Uterus (tissue), 4 donors: Measurements from ENCODE around the gene CEBPB. TPM values are rescaled to one million over a fixed set of nuclear protein-coding genes. Genes with fewer than 3 reads are reported as not detected.

Experiments
- DNase-seq, 2 donors: peaks; one replicate each; pipeline ENCODE4 v3.0.0-alpha.2; 2019 to 2020
- H3K27ac ChIP-seq, 2 donors: fragments of 200-600 bp; sonication (generic); 1 replicate in 1 of 2; 2 replicates in 1 of 2; pipeline ENCODE4 v1.5.1; 2016 to 2018
- H3K27me3 ChIP-seq, 2 donors: fragments of 200-600 bp; sonication (generic); one replicate each; pipeline ENCODE4 v1.5.1; 2018 to 2019; ENCODE audit warnings: control low read depth in 1 of 2
- H3K36me3 ChIP-seq, 2 donors: fragments of 200-600 bp; sonication (generic); one replicate each; pipeline ENCODE4 v1.5.1; 2019; ENCODE audit warnings: control low read depth in 1 of 2
- H3K4me1 ChIP-seq, 2 donors: fragments of 200-600 bp; sonication (generic); one replicate each; pipeline ENCODE4 v1.5.1; 2018 to 2019; ENCODE audit warnings: control low read depth in 1 of 2
- H3K4me3 ChIP-seq, 2 donors: fragments of 200-600 bp; sonication (generic); 1 replicate in 1 of 2; 2 replicates in 1 of 2; pipeline ENCODE4 v1.5.1; 2018 to 2019; ENCODE audit warnings: mild to moderate bottlenecking in 1 of 2
- H3K9me3 ChIP-seq, 2 donors: fragments of 200-600 bp; sonication (generic); one replicate each; pipeline ENCODE4 v1.5.1; 2019; ENCODE audit warnings: control low read depth in 1 of 2
- POLR2A ChIP-seq, 2 donors: fragments of 450-650 bp; IDR thresholded peaks; one replicate each; pipeline ENCODE4 v1.6.1; 2016; ENCODE audit warnings: antibody characterized with exemption in 2 of 2, mild to moderate bottlenecking in 1 of 2, moderate library complexity in 1 of 2
- intact Hi-C: fragments of 100-400 bp; cut with DNase I; formaldehyde crosslinking; loops from one replicate; pipeline ENCODE4 v1.15.1; 2023; ENCODE audit warnings: low total_unique reads
- total RNA-seq, 4 donors: library from RNA; depleted of rRNA in 3 of 4; stranded (reverse); fragments of >200 nt in 3 of 4; gene quantifications; one replicate each; pipeline versions ENCODE4 v1.1.0 to v1.2.4, GENCODE V29; 2014 to 2023
- TF ChIP-seq, protein P1 (sequence below), 4 experiments: fragments of 200-600 bp in 2 of 4; fragments of 450-650 bp in 2 of 4; sonication (generic) in 2 of 4; IDR thresholded peaks; one replicate each; pipeline ENCODE4 v1.5.1; 2016 to 2019; ENCODE audit warnings: antibody characterized with exemption in 4 of 4, mild to moderate bottlenecking in 2 of 4, moderate library complexity in 1 of 4
- donor health status: DM: yes; HTN: yes; CAD: no.

The CEBPB gene
- total RNA-seq, 4 donors from 2014 or later, result 15.6 to 100 (median 59.9) TPM

DNA sequence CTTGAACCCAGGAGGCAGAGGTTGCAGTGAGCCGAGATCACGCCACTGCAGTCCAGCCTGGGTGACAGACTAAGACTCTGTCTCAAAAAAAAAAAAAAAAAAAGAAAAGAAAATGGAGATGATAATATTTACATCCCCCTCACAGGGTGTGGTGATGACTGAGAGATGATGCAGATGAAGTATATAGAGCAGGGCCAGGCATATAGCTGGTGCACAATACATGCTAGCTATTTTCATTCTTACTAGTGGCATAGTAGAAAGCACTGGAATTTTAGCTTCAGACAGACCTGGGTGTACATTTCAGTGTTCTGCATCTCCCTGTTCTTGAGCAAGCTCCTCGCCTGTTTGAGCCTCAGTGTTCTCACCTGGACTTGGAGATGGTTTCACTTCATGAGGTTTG is 36.9 kb downstream of the CEBPB start:
- no peak overlapping the region for H3K4me3 ChIP-seq
- H3K27me3 ChIP-seq, result no peaks in the 10 kb centered on the region
- intact Hi-C loops, result no loop called here
- DNase-seq, result no peak
- H3K4me1 ChIP-seq, result peaks cover 12 to 14% of the 10 kb centered on the region in 2 donors
- TF ChIP-seq POLR2A (IDR thresholded peaks at IDR 0.05), result no peak
- TF ChIP-seq, protein P1, sequence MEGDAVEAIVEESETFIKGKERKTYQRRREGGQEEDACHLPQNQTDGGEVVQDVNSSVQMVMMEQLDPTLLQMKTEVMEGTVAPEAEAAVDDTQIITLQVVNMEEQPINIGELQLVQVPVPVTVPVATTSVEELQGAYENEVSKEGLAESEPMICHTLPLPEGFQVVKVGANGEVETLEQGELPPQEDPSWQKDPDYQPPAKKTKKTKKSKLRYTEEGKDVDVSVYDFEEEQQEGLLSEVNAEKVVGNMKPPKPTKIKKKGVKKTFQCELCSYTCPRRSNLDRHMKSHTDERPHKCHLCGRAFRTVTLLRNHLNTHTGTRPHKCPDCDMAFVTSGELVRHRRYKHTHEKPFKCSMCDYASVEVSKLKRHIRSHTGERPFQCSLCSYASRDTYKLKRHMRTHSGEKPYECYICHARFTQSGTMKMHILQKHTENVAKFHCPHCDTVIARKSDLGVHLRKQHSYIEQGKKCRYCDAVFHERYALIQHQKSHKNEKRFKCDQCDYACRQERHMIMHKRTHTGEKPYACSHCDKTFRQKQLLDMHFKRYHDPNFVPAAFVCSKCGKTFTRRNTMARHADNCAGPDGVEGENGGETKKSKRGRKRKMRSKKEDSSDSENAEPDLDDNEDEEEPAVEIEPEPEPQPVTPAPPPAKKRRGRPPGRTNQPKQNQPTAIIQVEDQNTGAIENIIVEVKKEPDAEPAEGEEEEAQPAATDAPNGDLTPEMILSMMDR (IDR thresholded peaks at IDR 0.05), result no peak
- no peaks in the 10 kb centered on the region for H3K9me3 ChIP-seq
- no peaks in the 10 kb centered on the region for H3K36me3 ChIP-seq
- H3K27ac ChIP-seq, result peak overlapping the region; percentile 91 to 93

DNA sequence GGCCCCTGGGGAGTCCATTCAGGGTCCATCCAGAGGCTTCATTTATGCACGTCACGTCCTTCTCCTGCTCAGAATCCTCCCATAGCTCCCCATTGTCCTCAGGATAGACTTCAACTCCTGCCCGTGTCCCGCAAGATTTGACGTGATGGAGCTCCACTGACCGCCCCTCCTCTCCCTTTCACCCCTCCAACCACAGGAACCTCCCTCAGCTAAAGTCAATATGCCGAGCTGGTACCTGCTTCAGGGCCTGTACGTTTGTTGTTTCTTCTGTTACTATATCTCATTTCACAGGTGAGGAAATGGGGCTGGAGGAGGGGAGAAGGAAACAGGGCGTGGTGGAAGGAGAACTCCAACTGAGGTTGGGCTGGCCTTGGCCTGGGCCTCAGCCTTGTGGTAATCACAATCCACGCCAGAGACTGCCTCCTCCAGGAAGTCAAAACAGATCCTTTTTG is 38.6 kb downstream of the CEBPB start:
- H3K27me3 ChIP-seq, result no peaks in the 10 kb centered on the region
- H3K36me3 ChIP-seq, result no peaks in the 10 kb centered on the region
- H3K4me1 ChIP-seq, result peaks cover 12 to 14% of the 10 kb centered on the region in 2 donors
- DNase-seq, result no peak
- no peaks in the 10 kb centered on the region for H3K9me3 ChIP-seq
- TF ChIP-seq POLR2A (IDR thresholded peaks at IDR 0.05), result no peak
- TF ChIP-seq, protein P1 (IDR thresholded peaks at IDR 0.05), result no peak
- intact Hi-C loops, result no loop called here
- H3K27ac ChIP-seq, result no peak overlapping the region
- no peak overlapping the region for H3K4me3 ChIP-seq

DNA sequence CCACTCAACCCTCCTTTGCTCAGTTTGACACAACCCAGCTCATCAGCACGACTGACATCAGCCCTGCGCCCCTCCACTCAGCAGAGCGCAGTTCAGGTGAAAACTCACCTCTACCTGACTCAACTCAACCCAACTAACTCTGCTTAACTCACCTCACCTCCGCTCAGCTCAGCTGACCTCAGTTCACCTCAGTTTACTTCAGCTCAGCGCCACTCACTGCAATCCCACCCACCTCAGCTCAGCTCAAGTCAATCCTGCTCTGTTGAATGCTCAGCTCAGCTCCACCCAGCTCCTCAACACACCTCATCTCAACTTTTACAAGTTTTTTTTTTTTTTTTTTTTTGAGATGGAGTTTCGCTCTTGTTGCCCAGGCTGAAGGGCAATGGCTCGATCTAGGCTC is 39.6 kb downstream of the CEBPB start:
- intact Hi-C loops, result no loop called here
- TF ChIP-seq, protein P1 (IDR thresholded peaks at IDR 0.05), result no peak
- TF ChIP-seq POLR2A (IDR thresholded peaks at IDR 0.05), result no peak
- H3K27ac ChIP-seq, result no peak overlapping the region
- no peaks in the 10 kb centered on the region for H3K27me3 ChIP-seq
- H3K4me1 ChIP-seq, result peaks cover 12 to 14% of the 10 kb centered on the region in 2 donors
- H3K9me3 ChIP-seq, result no peaks in the 10 kb centered on the region
- no peak overlapping the region for H3K4me3 ChIP-seq
- DNase-seq, result no peak
- H3K36me3 ChIP-seq, result no peaks in the 10 kb centered on the region

DNA sequence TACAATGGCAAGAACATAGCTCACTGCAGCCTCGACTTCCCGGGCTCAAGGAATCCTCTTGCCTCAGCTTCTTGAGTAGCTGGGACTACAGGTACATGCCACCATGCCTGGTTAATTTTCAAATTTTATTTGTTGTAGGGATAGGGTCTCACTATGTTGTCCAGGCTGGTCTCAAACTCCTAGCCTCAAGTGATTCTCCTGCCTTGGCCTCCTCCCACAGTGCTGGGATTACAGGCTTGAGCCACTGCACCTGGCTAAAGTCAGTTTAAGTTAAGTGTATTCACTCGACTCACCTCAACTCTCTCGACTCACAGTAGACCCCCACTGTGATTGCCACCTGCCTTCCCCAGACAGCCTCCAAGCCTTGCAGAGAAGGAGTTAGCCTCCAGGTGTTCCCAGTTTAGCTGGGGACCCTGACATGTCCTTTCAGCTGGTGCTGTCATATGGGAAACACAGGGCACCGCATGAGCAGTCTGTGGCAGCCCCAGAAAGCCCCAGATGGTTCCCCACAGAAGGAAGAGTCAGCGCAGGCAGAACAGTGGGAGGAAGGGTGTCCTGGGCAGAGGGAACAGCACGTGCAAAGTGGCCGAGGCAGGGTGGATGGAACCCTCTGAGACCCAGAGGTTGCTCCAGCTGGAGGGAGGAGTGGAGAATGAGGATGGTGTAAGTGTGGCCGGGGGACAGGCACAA is 40.4 kb downstream of the CEBPB start:
- no peak overlapping the region for H3K4me3 ChIP-seq
- TF ChIP-seq POLR2A (IDR thresholded peaks at IDR 0.05), result no peak
- TF ChIP-seq, protein P1 (IDR thresholded peaks at IDR 0.05), result no peak
- DNase-seq, result no peak
- H3K27me3 ChIP-seq, result no peaks in the 10 kb centered on the region
- peaks cover 4 to 10% of the 10 kb centered on the region in 2 donors for H3K4me1 ChIP-seq
- no peak overlapping the region for H3K27ac ChIP-seq
- no peaks in the 10 kb centered on the region for H3K9me3 ChIP-seq
- H3K36me3 ChIP-seq, result no peaks in the 10 kb centered on the region
- intact Hi-C loops, result no loop called here

DNA sequence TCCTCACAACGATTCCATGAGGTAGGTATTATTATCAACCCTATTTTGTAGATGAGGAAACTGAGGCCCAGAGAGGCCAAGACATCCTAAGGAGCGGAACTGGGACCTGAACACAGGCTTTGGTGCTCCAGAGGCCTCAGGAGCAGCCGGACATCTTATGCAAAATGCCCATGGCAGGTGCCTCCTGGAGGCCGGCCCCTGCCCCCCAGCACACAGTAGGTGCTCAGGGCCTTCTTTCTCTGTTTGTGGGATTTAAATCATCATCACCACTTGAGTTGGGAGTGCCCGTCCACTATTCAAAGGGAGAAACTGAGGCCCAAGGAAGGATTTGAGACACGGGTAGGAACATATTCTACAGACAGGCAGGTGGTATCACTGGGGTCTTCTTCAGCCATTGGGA is 41.2 kb downstream of the CEBPB start:
- H3K4me1 ChIP-seq, result peaks cover 1 to 2% of the 10 kb centered on the region in 2 donors
- H3K4me3 ChIP-seq, result no peak overlapping the region
- no peaks in the 10 kb centered on the region for H3K36me3 ChIP-seq
- no peaks in the 10 kb centered on the region for H3K9me3 ChIP-seq
- intact Hi-C loops, result no loop called here
- H3K27ac ChIP-seq, result no peak overlapping the region
- DNase-seq, result no peak
- TF ChIP-seq, protein P1 (IDR thresholded peaks at IDR 0.05), result no peak
- no peak for TF ChIP-seq POLR2A (IDR thresholded peaks at IDR 0.05)
- H3K27me3 ChIP-seq, result no peaks in the 10 kb centered on the region
